ENCODE results near the gene SLC39A11.
"Not testable (repeated sequence)": the region's sequence is repeated elsewhere in the genome, so short reads cannot be mapped to it uniquely, and the experiment has no call there.

Gene SLC39A11

GRCh38 chr17:72789711-72790110, 302.8 kb downstream of the SLC39A11 start:
- H3K4me3 ChIP-seq (ENCODE audit: low read depth, low read length), result no peak overlapping the region
- DNase-seq (ENCODE audit: low read depth), result no peak
- no peak for TF ChIP-seq CTCF (conservative IDR thresholded peaks at IDR 0.05; ENCODE audit: low read depth, low read length)

- H3K4me3 ChIP-seq (ENCODE audit: low read depth, low read length), result no peak overlapping the region
- no peak for TF ChIP-seq CTCF (conservative IDR thresholded peaks at IDR 0.05; ENCODE audit: low read depth, low read length)
- DNase-seq (ENCODE audit: low read depth), result peak; percentile 71
Observed at GRCh38 chr17:72788950-72789585, 303.4 kb downstream of the SLC39A11 start.

- no peak for DNase-seq (ENCODE audit: low read depth)
- no peak for TF ChIP-seq CTCF (conservative IDR thresholded peaks at IDR 0.05; ENCODE audit: low read depth, low read length)
- no peak overlapping the region for H3K4me3 ChIP-seq (ENCODE audit: low read depth, low read length)
Observed at GRCh38 chr17:72786209-72786608, 306.3 kb downstream of the SLC39A11 start.

- no peak for DNase-seq (ENCODE audit: low read depth)
- no peak for TF ChIP-seq CTCF (conservative IDR thresholded peaks at IDR 0.05; ENCODE audit: low read depth, low read length)
- no peak overlapping the region for H3K4me3 ChIP-seq (ENCODE audit: low read depth, low read length)
Observed at GRCh38 chr17:72782985-72783701, 309.3 kb downstream of the SLC39A11 start.

GRCh38 chr17:72782437-72782836, 310.1 kb downstream of the SLC39A11 start:
- not testable (repeated sequence) for H3K4me3 ChIP-seq (ENCODE audit: low read depth, low read length); DNase-seq (ENCODE audit: low read depth)

- H3K4me3 ChIP-seq (ENCODE audit: low read depth, low read length), result no peak overlapping the region
- no peak for DNase-seq (ENCODE audit: low read depth)
- no peak for TF ChIP-seq CTCF (conservative IDR thresholded peaks at IDR 0.05; ENCODE audit: low read depth, low read length)
Observed at GRCh38 chr17:72778169-72779151, 314.0 kb downstream of the SLC39A11 start.

GRCh38 chr17:72775919-72776318, 316.6 kb downstream of the SLC39A11 start:
- no peak overlapping the region for H3K4me3 ChIP-seq (ENCODE audit: low read depth, low read length)
- TF ChIP-seq CTCF (conservative IDR thresholded peaks at IDR 0.05; ENCODE audit: low read depth, low read length), result no peak
- DNase-seq (ENCODE audit: low read depth), result no peak
